GM23338 (cell line): ENCODE data around the gene RTKN. TPM values are rescaled to one million over a fixed set of nuclear protein-coding genes. Genes with fewer than 3 reads are reported as not detected.

Experiments
- ATAC-seq: fragments of 200-7000 bp; cut with Tn5 transposase; 3 replicates; pipeline ENCODE4 v1.9.1; 2020
- DNase-seq: peaks from one replicate; pipeline ENCODE4 v3.0.0-alpha.2; 2015; ENCODE audit warnings: low spot score
- H2AFZ ChIP-seq: fragments of 200-600 bp; sonication (generic); 2 replicates; pipeline ENCODE4 v1.8.0; 2016; ENCODE audit warnings: antibody characterized with exemption, mild to moderate bottlenecking, moderate library complexity
- H3F3A ChIP-seq: fragments of 200-600 bp; sonication (generic); replicated peaks from 2 replicates; pipeline ENCODE4 v1.8.0; 2017; ENCODE audit warnings: antibody characterized with exemption, mixed run types, low read depth
- H3K27ac ChIP-seq: fragments of 200-600 bp; sonication (generic); 2 replicates; pipeline ENCODE4 v1.6.1; 2016; ENCODE audit warnings: low read depth
- H3K27me3 ChIP-seq: fragments of 200-600 bp; sonication (generic); 2 replicates; pipeline ENCODE4 v1.8.0; 2016; ENCODE audit warnings: mild to moderate bottlenecking, mixed run types, moderate library complexity; ENCODE audit not compliant: insufficient read depth
- H3K36me3 ChIP-seq: fragments of 200-600 bp; sonication (generic); 2 replicates; pipeline ENCODE4 v1.8.0; 2016; ENCODE audit warnings: mild to moderate bottlenecking; ENCODE audit not compliant: insufficient read depth
- H3K4me1 ChIP-seq: fragments of 200-600 bp; sonication (generic); 2 replicates; pipeline ENCODE4 v1.8.0; 2016; ENCODE audit warnings: mild to moderate bottlenecking, moderate library complexity; ENCODE audit not compliant: insufficient read depth
- H3K4me2 ChIP-seq: fragments of 200-600 bp; sonication (generic); 2 replicates; pipeline ENCODE4 v1.7.1; 2017; ENCODE audit warnings: mixed run types
- H3K4me3 ChIP-seq: fragments of 200-600 bp; sonication (generic); 2 replicates; pipeline ENCODE4 v1.6.1; 2016; ENCODE audit warnings: mixed run types
- H3K79me2 ChIP-seq: fragments of 200-600 bp; sonication (generic); replicated peaks from 2 replicates; pipeline ENCODE4 v1.8.0; 2017; ENCODE audit warnings: mild to moderate bottlenecking; ENCODE audit not compliant: insufficient read depth
- H3K9me2 ChIP-seq: fragments of 200-600 bp; sonication (generic); 2 replicates; pipeline ENCODE4 v1.8.0; 2017; ENCODE audit not compliant: insufficient read depth
- H4K20me1 ChIP-seq: fragments of 200-600 bp; sonication (generic); replicated peaks from 2 replicates; pipeline ENCODE4 v1.8.0; 2017; ENCODE audit warnings: mild to moderate bottlenecking; ENCODE audit not compliant: insufficient read depth
- H3K27ac Mint-ChIP-seq: 2 replicates; pipeline ENCODE4 v1.8.0; 2020; ENCODE audit warnings: inconsistent platforms, mild to moderate bottlenecking, moderate library complexity, mixed read lengths
- H3K27me3 Mint-ChIP-seq: 3 replicates; pipeline ENCODE4 v1.8.0; 2022; ENCODE audit warnings: low read depth, mild to moderate bottlenecking, moderate library complexity, mixed read lengths, inconsistent platforms; ENCODE audit not compliant: insufficient read depth, poor library complexity
- H3K36me3 Mint-ChIP-seq: 3 replicates; pipeline ENCODE4 v1.8.0; 2021; ENCODE audit warnings: low read depth, mild to moderate bottlenecking, inconsistent platforms, moderate library complexity, mixed read lengths
- H3K4me1 Mint-ChIP-seq: 3 replicates; pipeline ENCODE4 v1.8.0; 2020; ENCODE audit warnings: mild to moderate bottlenecking, inconsistent platforms, mixed read lengths
- H3K4me3 Mint-ChIP-seq: 3 replicates; pipeline ENCODE4 v1.8.0; 2021; ENCODE audit warnings: moderate library complexity, mild to moderate bottlenecking, inconsistent platforms, mixed read lengths
- H3K9me3 Mint-ChIP-seq: 3 replicates; pipeline ENCODE4 v1.8.0; 2020; ENCODE audit warnings: moderate library complexity, mild to moderate bottlenecking, inconsistent platforms, mixed read lengths
- CREB1 ChIP-seq: fragments of 250-450 bp; sonication (Bioruptor Pico); IDR thresholded peaks from 2 replicates; pipeline ENCODE4 v1.5.0; 2020; ENCODE audit warnings: low read depth, mild to moderate bottlenecking, moderate library complexity
- EZH2 ChIP-seq: fragments of 200-600 bp; sonication (generic); IDR thresholded peaks from one replicate; pipeline ENCODE4 v1.8.0; 2017; ENCODE audit warnings: antibody characterized with exemption, mild to moderate bottlenecking, low read depth; ENCODE audit not compliant: unreplicated experiment
- EZH2phosphoT487 ChIP-seq: fragments of 200-600 bp; sonication (generic); IDR thresholded peaks from one replicate; pipeline ENCODE4 v1.8.1; 2018; ENCODE audit warnings: antibody characterized with exemption; ENCODE audit not compliant: unreplicated experiment
- JUNB ChIP-seq: IDR thresholded peaks from one replicate; pipeline ENCODE4 v1.6.1; 2016; ENCODE audit warnings: antibody characterized with exemption; ENCODE audit not compliant: unreplicated experiment
- NANOG ChIP-seq: IDR thresholded peaks from 2 replicates; pipeline ENCODE4 v1.6.1; 2016; ENCODE audit warnings: antibody characterized with exemption, borderline replicate concordance
- POLR2AphosphoS5 ChIP-seq: IDR thresholded peaks from 2 replicates; pipeline ENCODE4 v1.6.1; 2016; ENCODE audit warnings: antibody characterized with exemption, low read depth
- STAT1 ChIP-seq: IDR thresholded peaks from one replicate; pipeline ENCODE4 v1.6.1; 2016; ENCODE audit warnings: antibody characterized with exemption; ENCODE audit not compliant: unreplicated experiment
- ZNF114 ChIP-seq: fragments of 250-450 bp; sonication (Bioruptor Pico); IDR thresholded peaks from 2 replicates; pipeline ENCODE4 v1.5.0; 2020; ENCODE audit warnings: mild to moderate bottlenecking, moderate library complexity
- ZNF331 ChIP-seq: fragments of 250-450 bp; sonication (Bioruptor Pico); IDR thresholded peaks from 2 replicates; pipeline ENCODE4 v1.5.0; 2020; ENCODE audit warnings: low read depth, mild to moderate bottlenecking, moderate library complexity
- polyA plus RNA-seq: library from polyadenylated mRNA; unstranded; fragments of >200 nt; fragmentation: Nextera tagmentation; extraction: Ambion mirVana; gene quantifications from 2 replicates; pipeline ENCODE4 v1.2.1, GENCODE V29; 2016
- total RNA-seq: library from RNA; depleted of rRNA; stranded (reverse); fragments of >200 nt; shearing (Covaris generic); gene quantifications from 2 replicates; pipeline ENCODE4 v1.2.3, GENCODE V29; 2014
- TF ChIP-seq, protein P1 (sequence below): IDR thresholded peaks from one replicate; pipeline ENCODE4 v1.6.1; 2018; ENCODE audit warnings: antibody characterized with exemption; ENCODE audit not compliant: unreplicated experiment
- TF ChIP-seq, protein P2 (sequence below): IDR thresholded peaks from 2 replicates; pipeline ENCODE4 v1.6.1; 2016; ENCODE audit warnings: antibody characterized with exemption
- TF ChIP-seq, protein P3 (sequence below), 2 experiments: fragments of 200-600 bp in 1 of 2; sonication (generic) in 1 of 2; conservative IDR thresholded peaks; 2 replicates each; pipeline versions ENCODE4 v1.5.1 to v1.6.1; 2016 to 2017; ENCODE audit warnings: antibody characterized with exemption in 2 of 2, low read depth in 2 of 2, mild to moderate bottlenecking in 2 of 2, moderate library complexity in 1 of 2

Gene RTKN
- total and polyA plus RNA-seq, 2 experiments from 2014 or later, result 24.5 to 50.0 TPM

DNA sequence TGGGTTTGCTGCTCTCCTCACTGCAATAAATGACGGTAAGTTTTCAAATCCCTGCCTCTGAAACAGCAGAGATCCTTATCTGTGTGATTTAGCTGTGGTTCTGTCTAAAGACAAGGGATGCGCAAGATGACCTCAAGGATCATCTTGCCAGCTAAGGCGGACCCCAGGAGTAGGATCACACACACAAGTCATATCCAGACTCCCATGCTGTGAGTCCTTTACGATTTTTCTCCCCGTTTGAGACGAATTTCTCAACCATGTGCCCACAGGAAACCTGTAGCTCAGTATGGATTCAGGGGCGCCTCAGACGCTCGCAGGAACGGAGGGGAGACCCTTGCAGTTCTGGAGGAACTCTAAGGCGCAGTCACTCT lies 50.5 kb downstream of the RTKN start (continued):
- TF ChIP-seq, protein P1, sequence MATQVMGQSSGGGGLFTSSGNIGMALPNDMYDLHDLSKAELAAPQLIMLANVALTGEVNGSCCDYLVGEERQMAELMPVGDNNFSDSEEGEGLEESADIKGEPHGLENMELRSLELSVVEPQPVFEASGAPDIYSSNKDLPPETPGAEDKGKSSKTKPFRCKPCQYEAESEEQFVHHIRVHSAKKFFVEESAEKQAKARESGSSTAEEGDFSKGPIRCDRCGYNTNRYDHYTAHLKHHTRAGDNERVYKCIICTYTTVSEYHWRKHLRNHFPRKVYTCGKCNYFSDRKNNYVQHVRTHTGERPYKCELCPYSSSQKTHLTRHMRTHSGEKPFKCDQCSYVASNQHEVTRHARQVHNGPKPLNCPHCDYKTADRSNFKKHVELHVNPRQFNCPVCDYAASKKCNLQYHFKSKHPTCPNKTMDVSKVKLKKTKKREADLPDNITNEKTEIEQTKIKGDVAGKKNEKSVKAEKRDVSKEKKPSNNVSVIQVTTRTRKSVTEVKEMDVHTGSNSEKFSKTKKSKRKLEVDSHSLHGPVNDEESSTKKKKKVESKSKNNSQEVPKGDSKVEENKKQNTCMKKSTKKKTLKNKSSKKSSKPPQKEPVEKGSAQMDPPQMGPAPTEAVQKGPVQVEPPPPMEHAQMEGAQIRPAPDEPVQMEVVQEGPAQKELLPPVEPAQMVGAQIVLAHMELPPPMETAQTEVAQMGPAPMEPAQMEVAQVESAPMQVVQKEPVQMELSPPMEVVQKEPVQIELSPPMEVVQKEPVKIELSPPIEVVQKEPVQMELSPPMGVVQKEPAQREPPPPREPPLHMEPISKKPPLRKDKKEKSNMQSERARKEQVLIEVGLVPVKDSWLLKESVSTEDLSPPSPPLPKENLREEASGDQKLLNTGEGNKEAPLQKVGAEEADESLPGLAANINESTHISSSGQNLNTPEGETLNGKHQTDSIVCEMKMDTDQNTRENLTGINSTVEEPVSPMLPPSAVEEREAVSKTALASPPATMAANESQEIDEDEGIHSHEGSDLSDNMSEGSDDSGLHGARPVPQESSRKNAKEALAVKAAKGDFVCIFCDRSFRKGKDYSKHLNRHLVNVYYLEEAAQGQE, result no peak
- TF ChIP-seq CREB1 (CRISPR knock-in tag), result no peak
- no peak for TF ChIP-seq EZH2
- TF ChIP-seq ZNF114 (CRISPR knock-in tag), result no peak
- TF ChIP-seq, protein P2, sequence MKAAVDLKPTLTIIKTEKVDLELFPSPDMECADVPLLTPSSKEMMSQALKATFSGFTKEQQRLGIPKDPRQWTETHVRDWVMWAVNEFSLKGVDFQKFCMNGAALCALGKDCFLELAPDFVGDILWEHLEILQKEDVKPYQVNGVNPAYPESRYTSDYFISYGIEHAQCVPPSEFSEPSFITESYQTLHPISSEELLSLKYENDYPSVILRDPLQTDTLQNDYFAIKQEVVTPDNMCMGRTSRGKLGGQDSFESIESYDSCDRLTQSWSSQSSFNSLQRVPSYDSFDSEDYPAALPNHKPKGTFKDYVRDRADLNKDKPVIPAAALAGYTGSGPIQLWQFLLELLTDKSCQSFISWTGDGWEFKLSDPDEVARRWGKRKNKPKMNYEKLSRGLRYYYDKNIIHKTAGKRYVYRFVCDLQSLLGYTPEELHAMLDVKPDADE, result no peak
- TF ChIP-seq JUNB, result no peak
- no peak for TF ChIP-seq STAT1
- no peak for TF ChIP-seq NANOG
- TF ChIP-seq ZNF331 (CRISPR knock-in tag), result no peak
- TF ChIP-seq, protein P3, sequence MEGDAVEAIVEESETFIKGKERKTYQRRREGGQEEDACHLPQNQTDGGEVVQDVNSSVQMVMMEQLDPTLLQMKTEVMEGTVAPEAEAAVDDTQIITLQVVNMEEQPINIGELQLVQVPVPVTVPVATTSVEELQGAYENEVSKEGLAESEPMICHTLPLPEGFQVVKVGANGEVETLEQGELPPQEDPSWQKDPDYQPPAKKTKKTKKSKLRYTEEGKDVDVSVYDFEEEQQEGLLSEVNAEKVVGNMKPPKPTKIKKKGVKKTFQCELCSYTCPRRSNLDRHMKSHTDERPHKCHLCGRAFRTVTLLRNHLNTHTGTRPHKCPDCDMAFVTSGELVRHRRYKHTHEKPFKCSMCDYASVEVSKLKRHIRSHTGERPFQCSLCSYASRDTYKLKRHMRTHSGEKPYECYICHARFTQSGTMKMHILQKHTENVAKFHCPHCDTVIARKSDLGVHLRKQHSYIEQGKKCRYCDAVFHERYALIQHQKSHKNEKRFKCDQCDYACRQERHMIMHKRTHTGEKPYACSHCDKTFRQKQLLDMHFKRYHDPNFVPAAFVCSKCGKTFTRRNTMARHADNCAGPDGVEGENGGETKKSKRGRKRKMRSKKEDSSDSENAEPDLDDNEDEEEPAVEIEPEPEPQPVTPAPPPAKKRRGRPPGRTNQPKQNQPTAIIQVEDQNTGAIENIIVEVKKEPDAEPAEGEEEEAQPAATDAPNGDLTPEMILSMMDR (conservative IDR thresholded peaks at IDR 0.05; ENCODE audit: low read depth in 2 of 2), result no peak

DNA sequence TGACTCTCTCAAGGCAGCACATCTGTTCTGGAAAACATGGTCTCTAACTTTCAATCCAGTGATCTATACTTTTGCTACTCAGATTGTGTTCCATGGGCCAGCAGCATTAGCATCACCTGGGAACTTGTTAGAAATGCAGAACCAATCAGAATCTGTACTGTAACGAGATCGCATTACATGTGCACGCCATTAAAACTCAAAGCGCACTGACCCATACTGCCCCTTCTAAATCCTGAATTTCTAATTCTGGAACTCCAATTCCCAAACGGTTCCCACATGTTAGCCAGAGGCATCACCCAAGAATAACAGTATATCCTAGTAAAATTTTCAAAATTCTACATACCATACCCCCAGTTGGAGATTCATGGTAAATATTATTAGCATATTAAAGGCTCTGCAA lies 51.1 kb downstream of the RTKN start:
- no peaks in the 10 kb centered on the region for H3K9me3 Mint-ChIP-seq
- peaks cover 57% of the 10 kb centered on the region for H3K79me2 ChIP-seq
- H3F3A ChIP-seq, result no peaks in the 10 kb centered on the region
- peak overlapping the region; percentile 89 for H3K4me3 ChIP-seq
- no peak overlapping the region for H3K27ac ChIP-seq
- H3K27me3 ChIP-seq, result no peaks in the 10 kb centered on the region
- H3K9me2 ChIP-seq, result no peaks in the 10 kb centered on the region
- H3K4me1 ChIP-seq, result peaks cover 12% of the 10 kb centered on the region
- peaks cover 5% of the 10 kb centered on the region for H3K27me3 Mint-ChIP-seq
- peaks cover 10% of the 10 kb centered on the region; the same call in 2 of the 3 replicates for H3K4me1 Mint-ChIP-seq
- H3K36me3 Mint-ChIP-seq, result no peaks in the 10 kb centered on the region
- no peak overlapping the region for H3K27ac Mint-ChIP-seq
- peak overlapping the region; percentile 88 for H3K4me3 Mint-ChIP-seq
- H3K36me3 ChIP-seq, result 0 out of 2 replicates have a peak, but pooled peaks cover 3% of the 10 kb centered on the region
- peak; percentile 8; the same call in 1 of the 3 replicates for ATAC-seq
- H2AFZ ChIP-seq, result no peak overlapping the region
- H4K20me1 ChIP-seq, result peaks cover 25% of the 10 kb centered on the region
- peak overlapping the region; percentile 83 for H3K4me2 ChIP-seq
- peak; percentile 35 for DNase-seq
- TF ChIP-seq, protein P2, result no peak
- no peak for TF ChIP-seq ZNF331 (CRISPR knock-in tag)
- TF ChIP-seq, protein P3 (conservative IDR thresholded peaks at IDR 0.05; ENCODE audit: low read depth in 2 of 2), result no peak
- TF ChIP-seq ZNF114 (CRISPR knock-in tag), result no peak
- no peak for TF ChIP-seq POLR2AphosphoS5
- no peak for TF ChIP-seq EZH2
- TF ChIP-seq CREB1 (CRISPR knock-in tag), result no peak
- no peak for TF ChIP-seq STAT1
- TF ChIP-seq, protein P1, result no peak
- TF ChIP-seq EZH2phosphoT487, result no peak
